ENCODE measurements around the gene PRSS35.

Gene PRSS35

GRCh38 chr6:83511901-83512681 lies at the start of gene PRSS35:
Gene PRSS35 (plus strand): TSS chr6:83512534. CDS start chr6:83523442, 10,908 bp downstream.
- TF ChIP-seq CTCF (IDR thresholded peaks at IDR 0.05): peak; percentile 81
- H3K4me3 ChIP-seq (ENCODE audit: low read depth, low read length): no peak within 1 kb of the TSS
- H3K36me3 ChIP-seq (ENCODE audit: control insufficient read depth, insufficient read depth, low read length): no peaks in the 10 kb centered on the region
- H3K4me2 ChIP-seq (ENCODE audit: low read length): peak within 1 kb of the TSS; percentile 44
- H2AFZ ChIP-seq: peak within 1 kb of the TSS; percentile 92
- no peak within 1 kb of the TSS for H3K9ac ChIP-seq
- H3K79me2 ChIP-seq: no peaks in the 10 kb centered on the region
- no peaks in the 10 kb centered on the region for H3K27me3 ChIP-seq (ENCODE audit: control insufficient read depth, insufficient read depth, low read length)
- H3K4me1 ChIP-seq: no peaks in the 10 kb centered on the region
- H3K9me3 ChIP-seq (ENCODE audit: control insufficient read depth, low read length): no peaks in the 10 kb centered on the region
- no peak within 1 kb of the TSS for H3K27ac ChIP-seq

DNA sequence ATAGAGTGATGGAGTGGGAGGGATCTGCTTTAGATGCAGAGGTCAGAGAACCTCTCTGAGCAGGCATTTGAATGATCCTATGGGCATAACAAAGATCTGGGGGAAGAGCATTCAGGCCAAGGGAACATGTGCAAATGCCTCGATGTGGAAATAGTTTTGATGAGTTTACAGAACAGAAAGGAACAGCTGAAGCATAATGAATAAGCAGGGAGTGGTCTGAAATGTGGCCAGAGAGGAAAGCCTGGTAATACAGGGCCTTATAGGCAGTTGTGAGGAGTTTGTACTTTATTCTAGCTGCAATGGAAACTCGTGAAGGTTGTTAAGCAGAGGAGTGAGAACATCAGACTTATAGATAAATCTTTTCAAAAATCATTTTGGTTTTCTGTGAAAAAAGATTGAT lies 48.4 kb upstream of the PRSS35 start:
- H3K27me3 ChIP-seq (ENCODE audit: control insufficient read depth, insufficient read depth, low read length): no peaks in the 10 kb centered on the region
- TF ChIP-seq CTCF (IDR thresholded peaks at IDR 0.05): no peak
- H3K27ac ChIP-seq: no peak overlapping the region
- H3K9me3 ChIP-seq (ENCODE audit: control insufficient read depth, low read length): no peaks in the 10 kb centered on the region
- H3K4me2 ChIP-seq (ENCODE audit: low read length): no peak overlapping the region
- H3K36me3 ChIP-seq (ENCODE audit: control insufficient read depth, insufficient read depth, low read length): no peaks in the 10 kb centered on the region
- H3K79me2 ChIP-seq: no peaks in the 10 kb centered on the region
- H3K4me3 ChIP-seq (ENCODE audit: low read depth, low read length): no peak overlapping the region
- H2AFZ ChIP-seq: no peak overlapping the region
- no peaks in the 10 kb centered on the region for H3K4me1 ChIP-seq
- no peak overlapping the region for H3K9ac ChIP-seq

DNA sequence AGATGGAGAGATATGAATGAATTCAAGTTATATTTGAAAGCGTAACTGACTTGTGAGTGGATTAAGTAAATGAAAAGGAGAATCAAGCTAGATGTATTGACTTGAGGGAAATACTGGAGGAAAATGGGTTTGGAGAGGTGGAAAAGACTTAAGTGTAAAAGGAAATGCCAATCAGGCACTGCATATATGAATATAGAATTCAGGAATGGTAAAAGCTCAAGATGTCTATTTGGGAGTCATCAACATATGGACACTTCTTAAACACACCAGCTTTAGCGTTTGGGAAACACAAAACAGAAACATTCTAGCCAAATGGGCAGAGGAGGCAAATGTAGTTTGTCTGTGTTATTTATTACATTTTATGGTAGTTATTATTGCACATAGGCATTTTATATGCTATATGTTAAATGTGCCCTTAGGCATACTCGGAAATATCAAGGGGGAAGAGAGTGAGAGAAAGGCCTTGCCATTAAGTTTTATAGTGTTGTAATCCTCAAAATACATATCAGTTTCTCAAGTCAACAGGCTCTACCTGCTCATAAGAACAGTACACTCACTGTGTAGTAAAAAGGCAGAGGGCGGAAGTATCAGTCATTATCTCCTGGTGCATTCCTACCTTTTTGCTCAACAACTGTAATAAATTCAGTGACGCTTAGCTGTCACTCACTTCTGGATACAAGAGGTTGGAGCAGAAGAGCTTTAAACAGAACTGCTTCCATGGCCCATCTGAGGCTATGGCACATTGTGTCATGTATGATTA lies 47.8 kb upstream of the PRSS35 start:
- Histone ChIP-seq H3K9me3 (ENCODE audit: control insufficient read depth, low read length) (no peaks in the 10 kb centered on the region), H3K9ac (no peak overlapping the region), H2AFZ (no peak overlapping the region), H3K4me3 (ENCODE audit: low read depth, low read length) (no peak overlapping the region), H3K4me2 (ENCODE audit: low read length) (no peak overlapping the region), H3K79me2 (no peaks in the 10 kb centered on the region), H3K27ac (no peak overlapping the region), H3K27me3 (ENCODE audit: control insufficient read depth, insufficient read depth, low read length) (no peaks in the 10 kb centered on the region), H3K36me3 (ENCODE audit: control insufficient read depth, insufficient read depth, low read length) (no peaks in the 10 kb centered on the region), H3K4me1 (no peaks in the 10 kb centered on the region)
- TF ChIP-seq CTCF (IDR thresholded peaks at IDR 0.05): no peak

GRCh38 chr6:83466328-83466727 lies 46.0 kb upstream of the PRSS35 start:
- no peak for TF ChIP-seq CTCF (IDR thresholded peaks at IDR 0.05)
- Histone ChIP-seq H3K4me3 (ENCODE audit: low read depth, low read length) (no peak overlapping the region), H2AFZ (no peak overlapping the region), H3K27me3 (ENCODE audit: control insufficient read depth, insufficient read depth, low read length) (no peaks in the 10 kb centered on the region), H3K36me3 (ENCODE audit: control insufficient read depth, insufficient read depth, low read length) (no peaks in the 10 kb centered on the region), H3K4me1 (no peaks in the 10 kb centered on the region), H3K79me2 (no peaks in the 10 kb centered on the region), H3K4me2 (ENCODE audit: low read length) (no peak overlapping the region), H3K27ac (no peak overlapping the region), H3K9ac (no peak overlapping the region), H3K9me3 (ENCODE audit: control insufficient read depth, low read length) (no peaks in the 10 kb centered on the region)

Data from parathyroid adenoma (tissue), 2 donors.